ENCODE measurements around the gene RILPL2. TPM values are rescaled to one million over a fixed set of nuclear protein-coding genes. Genes with fewer than 3 reads are reported as not detected.
A peak's percentile ranks its signal among the peaks of the same experiment; 100 is the strongest.

Gene RILPL2
- total RNA-seq, 1 experiment from 2014 or later = 1.1 TPM

- ChIA-PET CTCF (no interaction called here), POLR2A (no interaction called here)
- ATAC-seq (no peak), DNase-seq (ENCODE audit: low spot score) (no peak)
- TF ChIP-seq ZNF532 (CRISPR knock-in tag; IDR thresholded peaks at IDR 0.05; ENCODE audit: borderline replicate concordance) = no peak
- TF ChIP-seq FOXJ3 (CRISPR knock-in tag; IDR thresholded peaks at IDR 0.05; ENCODE audit: borderline replicate concordance) = no peak
- no peak for TF ChIP-seq IRF1 (CRISPR knock-in tag; IDR thresholded peaks at IDR 0.05)
- no peaks in the 10 kb centered on the region for H3K9me3 Mint-ChIP-seq
- H3K27me3 Mint-ChIP-seq (ENCODE audit: low read depth) = peaks cover 16% of the 10 kb centered on the region
- H3K4me1 Mint-ChIP-seq = peaks cover 3% of the 10 kb centered on the region
- H3K4me3 Mint-ChIP-seq = no peak overlapping the region
- no peak overlapping the region for H3K27ac Mint-ChIP-seq
- H3K36me3 Mint-ChIP-seq = no peaks in the 10 kb centered on the region
Observed at GRCh38 chr12:123441523-123442164, 5.2 kb upstream of the RILPL2 start.

GRCh38 chr12:123435636-123436016 is 858 bp downstream of the RILPL2 start:
- ATAC-seq = no peak
- H3K27me3 Mint-ChIP-seq (ENCODE audit: low read depth) = peaks cover 39% of the 10 kb centered on the region
- DNase-seq (ENCODE audit: low spot score) = no peak
- no peaks in the 10 kb centered on the region for H3K9me3 Mint-ChIP-seq
- POLR2A ChIA-PET = interaction anchor here (0.5 kb wide), 1 partner anchor 12 kb away, joined by 3 read pairs; no protein-coding TSS in a partner anchor
- CTCF ChIA-PET = interaction anchor here (0.6 to 1.3 kb wide), 3 partner anchors 11 to 1151 kb away, joined by 3 read pairs; partner anchors contain the start of gene KMT5A
- TF ChIP-seq ZNF121 (CRISPR knock-in tag; IDR thresholded peaks at IDR 0.05) (peak; percentile 57; the same call in 1 of the 2 replicates), ATF6 (CRISPR knock-in tag; IDR thresholded peaks at IDR 0.05) (no peak)
- H3K27ac Mint-ChIP-seq = no peak overlapping the region
- H3K36me3 Mint-ChIP-seq = no peaks in the 10 kb centered on the region
- H3K4me3 Mint-ChIP-seq = peak overlapping the region; percentile 94
- no peaks in the 10 kb centered on the region for H3K4me1 Mint-ChIP-seq

GRCh38 chr12:123433615-123434014 is 2.9 kb downstream of the RILPL2 start:
- ATAC-seq = no peak
- H3K9me3 Mint-ChIP-seq = no peaks in the 10 kb centered on the region
- ChIA-PET CTCF (no interaction called here), POLR2A (interaction anchor here (0.6 kb wide), 1 partner anchor 1893 kb away, joined by 7 read pairs; no protein-coding TSS in a partner anchor)
- H3K36me3 Mint-ChIP-seq = no peaks in the 10 kb centered on the region
- TF ChIP-seq ZNF263 (CRISPR knock-in tag; IDR thresholded peaks at IDR 0.05; ENCODE audit: low read depth) = no peak
- no peak for TF ChIP-seq ETV6 (CRISPR knock-in tag; IDR thresholded peaks at IDR 0.05)
- no peak for TF ChIP-seq MXD4 (CRISPR knock-in tag; IDR thresholded peaks at IDR 0.05; ENCODE audit: borderline replicate concordance)
- no peak for TF ChIP-seq NFATC4 (CRISPR knock-in tag; IDR thresholded peaks at IDR 0.05)
- TF ChIP-seq ZNF396 (CRISPR knock-in tag; IDR thresholded peaks at IDR 0.05; ENCODE audit: borderline replicate concordance) = no peak
- no peak for TF ChIP-seq ZNF532 (CRISPR knock-in tag; IDR thresholded peaks at IDR 0.05; ENCODE audit: borderline replicate concordance)
- no peak for TF ChIP-seq ZNF416 (CRISPR knock-in tag; IDR thresholded peaks at IDR 0.05)
- no peak for TF ChIP-seq CTCF (IDR thresholded peaks at IDR 0.05)
- no peak for TF ChIP-seq KAT7 (CRISPR knock-in tag; IDR thresholded peaks at IDR 0.05; ENCODE audit: borderline replicate concordance)
- no peak for TF ChIP-seq PRRX2 (CRISPR knock-in tag; IDR thresholded peaks at IDR 0.05)
- TF ChIP-seq MAX (CRISPR knock-in tag; IDR thresholded peaks at IDR 0.05) = no peak
- no peak for TF ChIP-seq SP1 (CRISPR knock-in tag; conservative IDR thresholded peaks at IDR 0.05)
- no peak for TF ChIP-seq ZNF671 (CRISPR knock-in tag; IDR thresholded peaks at IDR 0.05)
- no peak for TF ChIP-seq CBFB (CRISPR knock-in tag; IDR thresholded peaks at IDR 0.05; ENCODE audit: low read depth)
- no peak for TF ChIP-seq TCF7 (CRISPR knock-in tag; IDR thresholded peaks at IDR 0.05; ENCODE audit: low read depth)
- no peak for DNase-seq (ENCODE audit: low spot score)
- peaks cover 39% of the 10 kb centered on the region for H3K27me3 Mint-ChIP-seq (ENCODE audit: low read depth)
- H3K27ac Mint-ChIP-seq = no peak overlapping the region
- no peaks in the 10 kb centered on the region for H3K4me1 Mint-ChIP-seq
- no peak overlapping the region for H3K4me3 Mint-ChIP-seq
